Uterus (tissue), 2 donors: ENCODE measurements around the gene RHBDL2.

Source experiments
- CTCF ChIP-seq, 4 experiments: fragments of 200-600 bp in 2 of 4; fragments of 450-650 bp in 2 of 4; sonication (generic) in 2 of 4; IDR thresholded peaks; one replicate each; pipeline ENCODE4 v1.5.1; 2016 to 2019; ENCODE audit warnings: antibody characterized with exemption in 4 of 4, mild to moderate bottlenecking in 2 of 4, moderate library complexity in 1 of 4
- POLR2A ChIP-seq, 2 donors: fragments of 450-650 bp; IDR thresholded peaks; one replicate each; pipeline ENCODE4 v1.6.1; 2016; ENCODE audit warnings: antibody characterized with exemption in 2 of 2, mild to moderate bottlenecking in 1 of 2, moderate library complexity in 1 of 2

DNA sequence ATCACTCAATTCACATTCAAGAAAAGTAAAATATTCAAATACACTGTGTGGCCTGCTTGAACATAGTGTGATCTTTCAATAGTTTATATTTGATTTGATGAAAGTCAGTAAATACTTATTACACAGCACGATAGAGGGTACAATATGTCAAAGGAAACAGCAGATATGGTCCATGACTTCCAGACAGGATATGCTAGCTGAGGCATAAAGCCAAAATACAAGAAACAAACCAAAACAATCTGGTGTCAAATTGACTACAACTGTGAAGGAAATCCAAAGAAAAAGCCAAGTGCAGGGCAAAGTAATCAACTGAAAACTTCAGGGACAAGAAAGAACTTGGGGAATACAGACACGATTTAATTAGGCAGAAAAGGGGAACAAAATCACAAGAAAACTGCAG, 101.3 kb downstream of the RHBDL2 start:
- no peak for TF ChIP-seq CTCF (IDR thresholded peaks at IDR 0.05)
- TF ChIP-seq POLR2A (IDR thresholded peaks at IDR 0.05) = no peak
